CD14-positive monocyte (primary cell): Measurements from ENCODE around the gene CHRD. TPM values are rescaled to one million over a fixed set of nuclear protein-coding genes. Genes with fewer than 3 reads are reported as not detected.

Experiments used
- DNase-seq, 3 donors: peaks; one replicate each; pipeline ENCODE4 v3.0.0-alpha.2; 2011 to 2022
- H2AFZ ChIP-seq: 2 replicates; pipeline ENCODE4 v1.6.0; 2012; ENCODE audit warnings: mild to moderate bottlenecking, low read depth, low read length, inconsistent platforms; ENCODE audit not compliant: insufficient read depth, poor library complexity, severe bottlenecking
- H3K27ac ChIP-seq, 2 donors: 1 replicate in 1 of 2; 2 replicates in 1 of 2; pipeline ENCODE4 v1.5.1; 2012 to 2013; ENCODE audit warnings: low read length in 2 of 2, control low read depth in 1 of 2, inconsistent platforms in 1 of 2, low read depth in 1 of 2, mild to moderate bottlenecking in 1 of 2
- H3K27me3 ChIP-seq, 2 donors: one replicate each; pipeline versions ENCODE4 v1.6.0 to v1.6.1; 2011 to 2013; ENCODE audit warnings: low read length in 2 of 2; ENCODE audit not compliant: control insufficient read depth in 2 of 2, insufficient read depth in 2 of 2
- H3K36me3 ChIP-seq, 2 donors: replicated peaks in 1 of 2; 1 replicate in 1 of 2; 2 replicates in 1 of 2; pipeline versions ENCODE4 v1.5.1 to v1.6.1; 2012 to 2013; ENCODE audit warnings: low read length in 2 of 2, control low read depth in 1 of 2, inconsistent platforms in 1 of 2, mild to moderate bottlenecking in 1 of 2; ENCODE audit not compliant: insufficient read depth in 2 of 2, control insufficient read depth in 1 of 2
- H3K4me1 ChIP-seq, 2 donors: 1 replicate in 1 of 2; 2 replicates in 1 of 2; pipeline versions ENCODE4 v1.5.1 to v1.6.1; 2012 to 2013; ENCODE audit warnings: low read length in 2 of 2, control low read depth in 1 of 2, inconsistent platforms in 1 of 2, mild to moderate bottlenecking in 1 of 2, moderate library complexity in 1 of 2; ENCODE audit not compliant: insufficient read depth in 2 of 2, control insufficient read depth in 1 of 2
- H3K4me2 ChIP-seq: replicated peaks from 2 replicates; pipeline ENCODE3; 2012; ENCODE audit warnings: low read length, moderate library complexity, mild to moderate bottlenecking; ENCODE audit not compliant: poor library complexity, severe bottlenecking; ENCODE audit errors: extremely low read depth
- H3K4me3 ChIP-seq, 3 experiments: fragments of 200-600 bp in 1 of 3; sonication (generic) in 1 of 3; replicated peaks in 1 of 3; 1 replicate in 2 of 3; 2 replicates in 1 of 3; pipeline ENCODE4 v1.5.1; 2011 to 2013; ENCODE audit warnings: low read length in 3 of 3, mild to moderate bottlenecking in 3 of 3, control low read depth in 2 of 3, low read depth in 2 of 3, inconsistent platforms in 1 of 3, moderate library complexity in 1 of 3
- H3K79me2 ChIP-seq: 2 replicates; pipeline ENCODE4 v1.6.0; 2012; ENCODE audit warnings: mild to moderate bottlenecking, control low read depth, inconsistent platforms, low read length, moderate library complexity; ENCODE audit not compliant: insufficient read depth
- H3K9ac ChIP-seq: 2 replicates; pipeline ENCODE4 v1.6.0; 2017; ENCODE audit warnings: low read length, mild to moderate bottlenecking; ENCODE audit not compliant: insufficient read depth, poor library complexity, severe bottlenecking
- H3K9me3 ChIP-seq, 2 donors: replicated peaks in 1 of 2; 1 replicate in 1 of 2; 2 replicates in 1 of 2; pipeline versions ENCODE4 v1.5.1 to v1.6.1; 2012 to 2013; ENCODE audit warnings: low read length in 2 of 2, control low read depth in 1 of 2; ENCODE audit not compliant: control insufficient read depth in 1 of 2, insufficient read depth in 1 of 2
- H4K20me1 ChIP-seq: 2 replicates; pipeline ENCODE4 v1.6.0; 2012; ENCODE audit warnings: mild to moderate bottlenecking, low read length, control low read depth, moderate library complexity; ENCODE audit not compliant: insufficient read depth
- H3K27ac Mint-ChIP-seq, 7 donors: one replicate each; pipeline ENCODE4 v1.8.0; 2020; ENCODE audit warnings: mild to moderate bottlenecking in 7 of 7, mixed read lengths in 7 of 7, moderate library complexity in 6 of 7, inconsistent platforms in 2 of 7
- H3K27me3 Mint-ChIP-seq, 3 donors: one replicate each; pipeline ENCODE4 v1.8.0; 2021 to 2022; ENCODE audit warnings: low read depth in 3 of 3, mild to moderate bottlenecking in 3 of 3, mixed read lengths in 3 of 3, moderate library complexity in 3 of 3, inconsistent platforms in 1 of 3
- H3K36me3 Mint-ChIP-seq, 2 donors: one replicate each; pipeline ENCODE4 v1.8.0; 2020; ENCODE audit warnings: mixed read lengths in 2 of 2, inconsistent platforms in 1 of 2, mild to moderate bottlenecking in 1 of 2
- H3K4me1 Mint-ChIP-seq: one replicate; pipeline ENCODE4 v1.8.0; 2020; ENCODE audit warnings: mild to moderate bottlenecking, mixed read lengths
- H3K4me3 Mint-ChIP-seq, 2 donors: one replicate each; pipeline ENCODE4 v1.8.0; 2020; ENCODE audit warnings: mild to moderate bottlenecking in 2 of 2, mixed read lengths in 2 of 2, moderate library complexity in 1 of 2
- H3K9me3 Mint-ChIP-seq, 7 donors: one replicate each; pipeline ENCODE4 v1.8.0; 2020 to 2022; ENCODE audit warnings: mixed read lengths in 7 of 7, mild to moderate bottlenecking in 6 of 7, moderate library complexity in 6 of 7, inconsistent platforms in 2 of 7
- WGBS: methylation state at CpG from one replicate; pipeline ENCODE4 v1.1.5; 2013; ENCODE audit warnings: missing lambda C conversion rate; ENCODE audit not compliant: insufficient coverage; 5-methylcytosine and 5-hydroxymethylcytosine counted together
- intact Hi-C, 2 donors: fragments of 100-400 bp; cut with micrococcal nuclease; formaldehyde crosslinking; loops; one replicate each; pipeline versions ENCODE4 v1.15.0 to v1.15.1; 2023
- polyA plus RNA-seq, 3 donors: library from polyadenylated mRNA; depleted of rRNA in 1 of 3; unstranded in 2 of 3; stranded (reverse) in 1 of 3; fragments of 300-500 nt in 2 of 3; fragments of >200 nt in 1 of 3; fragmentation: Illumina TruSeq in 2 of 3; gene quantifications; 1 replicate in 2 of 3; 2 replicates in 1 of 3; pipeline ENCODE4 v1.2.3, GENCODE V29; 2012 to 2021
- TF ChIP-seq, protein P1 (sequence below): fragments of 200-600 bp; IDR thresholded peaks from one replicate; pipeline ENCODE4 v1.8.0; 2022; ENCODE audit warnings: antibody characterized with exemption, mild to moderate bottlenecking

The CHRD gene
- polyA plus RNA-seq, 3 donors = 0.03 TPM; not detected in 2

DNA sequence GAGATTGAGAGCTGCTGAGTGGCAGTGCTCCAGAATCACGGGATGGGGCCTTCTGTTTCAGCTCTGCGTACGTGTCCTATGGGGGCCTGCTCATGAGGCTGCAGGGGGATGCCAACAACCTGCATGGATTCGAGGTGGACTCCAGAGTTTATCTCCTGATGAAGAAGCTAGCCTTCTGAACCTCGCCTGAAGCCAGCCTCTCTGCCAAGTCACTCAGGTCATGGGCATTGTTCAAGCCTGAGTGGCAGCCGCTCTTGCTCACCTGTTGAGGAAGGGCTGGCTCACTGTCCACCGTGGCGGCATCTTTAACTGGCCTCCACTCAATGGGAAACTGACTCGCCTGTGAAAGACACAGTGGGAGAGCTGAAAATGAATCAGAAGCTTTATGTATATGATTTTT, 11.7 kb upstream of the CHRD start:
- no peak for DNase-seq
- intact Hi-C loops = no loop called here
- H3K27ac Mint-ChIP-seq = no peak overlapping the region
- no peak overlapping the region for H2AFZ ChIP-seq
- WGBS = 86% methylated on average over 8 of the region's 9 CpGs
- no peaks in the 10 kb centered on the region for H3K27me3 ChIP-seq
- peaks cover 8 to 19% of the 10 kb centered on the region in 2 donors for H3K4me1 ChIP-seq
- peaks cover 17 to 48% of the 10 kb centered on the region in 2 donors for H3K36me3 ChIP-seq
- peaks cover 41 to 44% of the 10 kb centered on the region in 2 donors for H3K36me3 Mint-ChIP-seq
- H3K4me2 ChIP-seq = no peak overlapping the region
- peaks cover 2 to 9% (median 6%) of the 10 kb centered on the region in 3 donors for H3K27me3 Mint-ChIP-seq
- H3K9me3 Mint-ChIP-seq = peaks cover 0 to 2% (median 0%) of the 10 kb centered on the region in 7 donors
- no peak overlapping the region for H3K27ac ChIP-seq
- H3K9me3 ChIP-seq = no peaks in the 10 kb centered on the region
- TF ChIP-seq, protein P1, sequence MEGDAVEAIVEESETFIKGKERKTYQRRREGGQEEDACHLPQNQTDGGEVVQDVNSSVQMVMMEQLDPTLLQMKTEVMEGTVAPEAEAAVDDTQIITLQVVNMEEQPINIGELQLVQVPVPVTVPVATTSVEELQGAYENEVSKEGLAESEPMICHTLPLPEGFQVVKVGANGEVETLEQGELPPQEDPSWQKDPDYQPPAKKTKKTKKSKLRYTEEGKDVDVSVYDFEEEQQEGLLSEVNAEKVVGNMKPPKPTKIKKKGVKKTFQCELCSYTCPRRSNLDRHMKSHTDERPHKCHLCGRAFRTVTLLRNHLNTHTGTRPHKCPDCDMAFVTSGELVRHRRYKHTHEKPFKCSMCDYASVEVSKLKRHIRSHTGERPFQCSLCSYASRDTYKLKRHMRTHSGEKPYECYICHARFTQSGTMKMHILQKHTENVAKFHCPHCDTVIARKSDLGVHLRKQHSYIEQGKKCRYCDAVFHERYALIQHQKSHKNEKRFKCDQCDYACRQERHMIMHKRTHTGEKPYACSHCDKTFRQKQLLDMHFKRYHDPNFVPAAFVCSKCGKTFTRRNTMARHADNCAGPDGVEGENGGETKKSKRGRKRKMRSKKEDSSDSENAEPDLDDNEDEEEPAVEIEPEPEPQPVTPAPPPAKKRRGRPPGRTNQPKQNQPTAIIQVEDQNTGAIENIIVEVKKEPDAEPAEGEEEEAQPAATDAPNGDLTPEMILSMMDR = no peak
- H3K4me1 Mint-ChIP-seq = peaks cover 25% of the 10 kb centered on the region
- H3K4me3 ChIP-seq = no peak overlapping the region
- no peaks in the 10 kb centered on the region for H4K20me1 ChIP-seq
- peaks cover 18% of the 10 kb centered on the region for H3K79me2 ChIP-seq
- no peak overlapping the region for H3K4me3 Mint-ChIP-seq
- no peak overlapping the region for H3K9ac ChIP-seq

DNA sequence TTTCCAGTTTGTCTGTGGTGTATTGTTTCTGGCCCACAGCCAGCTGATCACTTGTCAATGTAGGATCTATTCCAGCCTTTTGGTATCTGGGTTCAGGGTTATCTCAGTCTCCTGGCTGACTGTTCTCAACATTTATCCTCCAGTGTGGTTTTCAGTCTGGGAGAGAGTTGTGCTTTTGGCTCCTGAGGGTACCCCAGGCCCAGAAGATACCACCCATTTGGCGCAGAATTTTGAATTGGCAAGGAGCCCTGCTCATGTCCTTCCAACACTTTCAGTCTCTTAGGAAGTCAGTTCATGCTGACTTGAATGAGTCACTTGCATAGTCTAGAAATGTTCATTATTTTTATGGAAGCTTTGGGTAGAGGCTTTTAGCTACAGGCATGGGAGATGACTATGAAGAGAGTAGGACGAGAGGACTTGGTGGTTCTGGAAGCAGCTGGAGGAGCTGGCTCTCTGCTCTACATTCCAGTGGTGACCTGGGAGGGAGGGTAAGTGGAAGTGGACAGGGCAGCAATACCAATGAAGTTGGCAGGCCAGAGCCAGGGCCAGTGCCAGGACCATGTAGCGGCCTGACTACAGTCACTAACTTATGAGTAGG, 11.2 kb upstream of the CHRD start:
- Mint-ChIP-seq H3K27me3 (peaks cover 6 to 13% (median 6%) of the 10 kb centered on the region in 3 donors), H3K9me3 (no peaks in the 10 kb centered on the region), H3K4me3 (no peak overlapping the region), H3K27ac (no peak overlapping the region), H3K36me3 (peaks cover 41 to 44% of the 10 kb centered on the region in 2 donors), H3K4me1 (peaks cover 21% of the 10 kb centered on the region)
- Histone ChIP-seq H3K9ac (no peak overlapping the region), H3K27me3 (no peaks in the 10 kb centered on the region), H3K9me3 (no peaks in the 10 kb centered on the region), H3K4me3 (no peak overlapping the region), H3K36me3 (peaks cover 17 to 48% of the 10 kb centered on the region in 2 donors), H3K4me1 (peaks cover 5 to 16% of the 10 kb centered on the region in 2 donors), H3K4me2 (no peak overlapping the region), H3K79me2 (peaks cover 14% of the 10 kb centered on the region), H4K20me1 (no peaks in the 10 kb centered on the region), H3K27ac (no peak overlapping the region), H2AFZ (no peak overlapping the region)
- intact Hi-C loops = no loop called here
- no peak for DNase-seq
- 90% methylated on average over 2 of the region's 3 CpGs for WGBS
- TF ChIP-seq, protein P1 = no peak
